T1000 (cell line): ENCODE data around the gene ARHGAP33.
A peak's percentile ranks its signal among the peaks of the same experiment; 100 is the strongest.
"Not testable (repeated sequence)": the region's sequence is repeated elsewhere in the genome, so short reads cannot be mapped to it uniquely, and the experiment has no call there.

Experiments used
- DNase-seq: peaks from one replicate; lab custom pipeline; 2025; ENCODE audit warnings: mixed read lengths; lab: John Stamatoyannopoulos, UW

The ARHGAP33 gene

GRCh38 chr19:35756377-35757230, 18.8 kb upstream of the ARHGAP33 start, which contains the start of gene HSPB6:
TSS of gene HSPB6 (minus strand) at chr19:35757029. CDS start at chr19:35757008, 21 bp downstream.
- no peak for DNase-seq

GRCh38 chr19:35757231-35757748, 18.1 kb upstream of the ARHGAP33 start:
- DNase-seq: peak; percentile 79

- peak; percentile 98 for DNase-seq
These were observed 17.4 kb upstream of the ARHGAP33 start, which contains the start of gene PROSER3 for GRCh38 chr19:35757749-35758608. TSS of gene PROSER3 (plus strand) at chr19:35758176. CDS start at chr19:35758216, 40 bp downstream.

- no peak for DNase-seq
These were observed 15.7 kb upstream of the ARHGAP33 start for GRCh38 chr19:35759697-35760096.

GRCh38 chr19:35760711-35761349, 14.5 kb upstream of the ARHGAP33 start:
- DNase-seq: no peak

GRCh38 chr19:35764432-35765315, 10.7 kb upstream of the ARHGAP33 start:
- no peak for DNase-seq

- no peak for DNase-seq
These were observed 8.7 kb upstream of the ARHGAP33 start for GRCh38 chr19:35766571-35767104.

- DNase-seq: no peak
These were observed 7.9 kb upstream of the ARHGAP33 start for GRCh38 chr19:35767288-35768081.

GRCh38 chr19:35768082-35768421, 7.3 kb upstream of the ARHGAP33 start:
- no peak for DNase-seq

- DNase-seq: not testable (repeated sequence)
These were observed 3.0 kb upstream of the ARHGAP33 start for GRCh38 chr19:35772362-35772761.

GRCh38 chr19:35773020-35773806, 2.2 kb upstream of the ARHGAP33 start:
- DNase-seq: no peak

GRCh38 chr19:35774274-35775045, 904 bp upstream of the ARHGAP33 start:
- DNase-seq: no peak

- DNase-seq: no peak
These were observed 392 bp upstream of the ARHGAP33 start for GRCh38 chr19:35775046-35775297.

GRCh38 chr19:35776102-35776788, 881 bp downstream of the ARHGAP33 start:
- no peak for DNase-seq

- DNase-seq: no peak
These were observed 1.9 kb downstream of the ARHGAP33 start for GRCh38 chr19:35777086-35777841.

GRCh38 chr19:35777961-35778360, 2.6 kb downstream of the ARHGAP33 start:
- DNase-seq: no peak

GRCh38 chr19:35779033-35779432, 3.7 kb downstream of the ARHGAP33 start:
- DNase-seq: no peak
